SK-MEL-5 (cell line): ENCODE measurements around the gene LRRC37B. TPM values are rescaled to one million over a fixed set of nuclear protein-coding genes. Genes with fewer than 3 reads are reported as not detected.
"Not testable (repeated sequence)": the region's sequence is repeated elsewhere in the genome, so short reads cannot be mapped to it uniquely, and the experiment has no call there.

Experiments
- DNase-seq: peaks from one replicate; pipeline ENCODE4 v3.0.0-alpha.2; 2016; ENCODE audit warnings: low read depth, low spot score
- in situ Hi-C: cut with HindIII; loops from 2 replicates; pipeline ENCODE4 v1.10.0; 2016; ENCODE audit warnings: low sequenced_read_pairs, high pct_unique_total_duplicates, low pct_unique_long_range_greater_than_20kb
- polyA plus RNA-seq, 2 experiments: library from polyadenylated mRNA; depleted of rRNA; stranded (reverse); fragments of >200 nt; gene quantifications; 2 replicates each; pipeline ENCODE4 v1.2.3, GENCODE V29; 2015
- total RNA-seq: library from RNA; depleted of rRNA; stranded (reverse); fragments of >200 nt; shearing (Covaris generic); gene quantifications from 2 replicates; pipeline ENCODE4 v1.2.3, GENCODE V29; 2014; rRNA removed

The LRRC37B gene
- 9.4 and 11.8 TPM in 2 replicates for total RNA-seq
- polyA plus RNA-seq (2015; cell fraction: cytosol; rRNA removed) = 4.5 and 10.9 TPM in 2 replicates
- 37.5 and 51.5 TPM in 2 replicates for polyA plus RNA-seq (2015; cell fraction: nucleus; rRNA removed)

- DNase-seq = peak; percentile 78
- in situ Hi-C loops = no loop called here
Measured at GRCh38 chr17:32006957-32007462, at the start of gene LRRC37B. LRRC37B (plus strand) TSS chr17:32007383; CDS start chr17:32021393, 14,010 bp downstream.

DNA sequence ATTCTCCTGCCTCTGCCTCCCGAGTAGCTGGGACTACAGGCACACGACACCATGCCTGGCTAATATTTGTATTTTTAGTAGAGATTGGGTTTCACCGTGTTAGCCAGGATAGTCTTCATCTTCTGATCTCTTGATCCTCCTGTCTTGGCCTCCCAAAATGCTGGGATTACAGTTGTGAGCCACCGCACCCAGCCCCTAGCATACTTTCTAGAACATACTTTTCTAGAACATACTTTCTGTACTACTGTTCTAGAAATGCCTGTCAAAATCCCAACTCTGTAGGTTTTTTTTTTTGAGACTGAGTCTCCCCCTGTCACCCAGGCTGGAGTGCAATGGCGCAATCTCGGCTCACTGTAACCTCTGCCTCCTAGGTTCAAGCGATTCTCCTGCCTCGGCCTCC, 43.1 kb upstream of the LRRC37B start:
- in situ Hi-C loops, DNase-seq: not testable (repeated sequence)

DNA sequence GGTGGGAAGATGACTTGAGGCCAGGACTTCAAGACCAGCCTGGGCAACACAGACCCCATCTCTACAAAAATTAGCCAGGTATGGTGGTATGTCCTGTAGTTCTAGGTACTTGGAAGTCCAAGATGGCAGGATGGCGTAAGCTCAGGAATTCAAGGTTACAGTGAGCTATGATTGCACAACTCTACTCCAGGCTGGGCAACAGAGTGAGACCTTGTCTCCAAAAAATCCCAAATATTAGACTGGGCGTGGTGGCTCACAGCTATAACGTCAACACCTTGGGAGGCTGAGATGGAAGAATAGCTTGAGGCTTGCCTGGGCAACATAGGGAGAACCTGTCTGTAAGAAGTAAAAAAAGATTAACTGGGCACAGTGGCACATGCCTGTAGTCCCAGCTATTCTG, 39.5 kb upstream of the LRRC37B start:
- DNase-seq = no peak
- in situ Hi-C loops = no loop called here

- DNase-seq, in situ Hi-C loops: not testable (repeated sequence)
Measured at GRCh38 chr17:31970416-31970815, 36.8 kb upstream of the LRRC37B start.

GRCh38 chr17:31974269-31975071, 32.7 kb upstream of the LRRC37B start:
- in situ Hi-C loops, DNase-seq: not testable (repeated sequence)

DNA sequence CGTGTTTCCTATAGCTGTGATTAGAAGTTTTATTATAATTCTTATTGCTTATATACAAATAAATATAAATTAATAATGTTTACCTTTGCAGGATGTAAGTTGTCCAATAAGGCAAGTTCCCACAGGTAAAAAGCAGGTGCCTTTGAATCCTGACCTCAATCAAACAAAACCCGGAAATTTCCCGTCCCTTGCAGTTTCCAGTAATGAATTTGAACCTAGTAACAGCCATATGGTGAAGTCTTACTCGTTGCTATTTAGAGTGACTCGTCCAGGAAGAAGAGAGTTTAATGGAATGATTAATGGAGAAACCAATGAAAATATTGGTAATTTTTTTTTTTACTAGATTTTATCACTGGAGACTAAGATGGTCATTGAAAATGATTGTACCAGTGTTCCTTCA, 31.8 kb upstream of the LRRC37B start:
- in situ Hi-C loops = not testable (repeated sequence)

DNA sequence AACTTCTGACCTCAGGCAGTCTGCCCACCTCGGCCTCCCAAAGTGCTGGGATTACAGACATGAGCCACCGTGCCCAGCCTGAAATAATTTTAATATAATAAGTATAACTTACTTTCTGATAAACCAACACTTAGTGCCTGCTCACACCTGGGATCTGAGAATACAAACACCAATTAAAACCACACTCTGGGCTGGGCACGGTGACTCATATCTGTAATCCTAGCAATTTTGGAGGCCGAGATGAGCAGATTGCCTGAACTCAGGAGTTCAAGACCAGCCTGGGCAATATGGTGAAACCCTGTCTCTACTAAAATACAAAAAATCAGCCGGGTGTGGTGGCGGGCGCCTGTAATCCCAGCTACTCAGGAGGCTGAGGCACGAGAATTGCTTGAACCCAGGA, 15.4 kb upstream of the LRRC37B start:
- in situ Hi-C loops = not testable (repeated sequence)

More for the DNA sequence above, 31.8 kb upstream of the LRRC37B start:
- DNase-seq = not testable (repeated sequence)

DNA sequence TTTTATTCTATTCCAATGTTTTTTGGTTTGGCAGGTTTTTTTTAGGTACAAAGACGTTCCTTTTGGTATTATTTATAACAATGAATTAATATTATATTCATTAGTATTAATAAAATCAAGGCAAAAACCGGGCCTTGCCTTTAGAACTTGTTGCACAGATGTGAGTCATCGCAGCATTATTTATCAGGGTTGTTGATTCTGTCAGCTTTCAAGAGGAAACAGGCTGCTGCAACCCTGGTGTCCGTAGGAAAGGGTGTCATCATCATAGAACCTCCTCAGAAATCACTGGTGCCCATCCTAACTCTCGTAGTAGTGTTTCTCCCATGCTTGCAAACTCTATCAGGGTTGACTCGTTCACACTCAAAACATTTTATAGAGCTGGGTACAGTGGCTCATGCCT, 10.2 kb upstream of the LRRC37B start:
- no peak for DNase-seq
- in situ Hi-C loops = no loop called here

More for the DNA sequence above, 15.4 kb upstream of the LRRC37B start:
- DNase-seq = not testable (repeated sequence)

DNA sequence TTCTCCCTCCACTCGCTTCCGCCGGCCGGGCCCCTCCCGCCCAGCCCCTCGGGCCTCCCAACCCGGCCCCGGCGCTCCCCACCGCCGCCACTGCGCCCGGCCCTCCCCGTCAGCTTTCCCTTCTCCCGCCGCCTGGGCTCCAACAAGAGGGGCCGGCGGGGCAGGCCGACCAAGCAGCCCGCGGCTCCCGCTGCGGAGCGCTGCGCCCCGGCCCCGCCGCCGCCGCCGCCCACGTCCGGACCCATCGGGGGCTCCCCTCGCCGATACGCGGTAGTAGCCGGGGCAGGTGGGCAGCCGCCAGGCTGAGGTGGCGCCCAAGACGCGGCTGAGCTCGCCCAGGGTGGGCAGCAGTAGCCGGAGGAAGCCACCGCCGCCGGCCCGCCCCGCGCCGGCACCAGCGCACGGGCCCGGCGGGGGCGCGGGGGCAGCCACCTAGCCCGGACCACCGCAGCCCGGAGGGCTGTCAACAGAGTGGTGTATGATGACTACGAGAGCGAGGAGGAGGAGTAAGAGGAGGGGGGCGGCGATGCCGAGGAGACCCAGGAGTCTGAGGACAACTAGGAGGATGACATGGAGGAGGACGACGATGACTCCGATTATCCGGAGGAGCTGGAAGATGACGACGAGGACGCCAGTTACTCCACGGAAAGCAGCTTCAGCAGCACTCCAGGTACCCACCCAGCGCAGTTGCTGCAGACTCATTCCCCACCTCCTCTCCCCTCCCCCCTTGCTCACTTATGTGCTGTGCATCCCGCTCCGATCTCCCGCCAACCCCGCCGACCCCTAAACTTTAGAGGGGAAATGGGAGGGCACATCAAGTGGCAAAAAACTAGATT, 498 bp downstream of the LRRC37B start:
- in situ Hi-C loops = no loop called here
- peak; percentile 27 for DNase-seq

GRCh38 chr17:32009262-32009542, 2.0 kb downstream of the LRRC37B start:
- DNase-seq = no peak
- in situ Hi-C loops = no loop called here

- no peak for DNase-seq
- in situ Hi-C loops = no loop called here
Measured at GRCh38 chr17:32010114-32010513, 2.9 kb downstream of the LRRC37B start.

DNA sequence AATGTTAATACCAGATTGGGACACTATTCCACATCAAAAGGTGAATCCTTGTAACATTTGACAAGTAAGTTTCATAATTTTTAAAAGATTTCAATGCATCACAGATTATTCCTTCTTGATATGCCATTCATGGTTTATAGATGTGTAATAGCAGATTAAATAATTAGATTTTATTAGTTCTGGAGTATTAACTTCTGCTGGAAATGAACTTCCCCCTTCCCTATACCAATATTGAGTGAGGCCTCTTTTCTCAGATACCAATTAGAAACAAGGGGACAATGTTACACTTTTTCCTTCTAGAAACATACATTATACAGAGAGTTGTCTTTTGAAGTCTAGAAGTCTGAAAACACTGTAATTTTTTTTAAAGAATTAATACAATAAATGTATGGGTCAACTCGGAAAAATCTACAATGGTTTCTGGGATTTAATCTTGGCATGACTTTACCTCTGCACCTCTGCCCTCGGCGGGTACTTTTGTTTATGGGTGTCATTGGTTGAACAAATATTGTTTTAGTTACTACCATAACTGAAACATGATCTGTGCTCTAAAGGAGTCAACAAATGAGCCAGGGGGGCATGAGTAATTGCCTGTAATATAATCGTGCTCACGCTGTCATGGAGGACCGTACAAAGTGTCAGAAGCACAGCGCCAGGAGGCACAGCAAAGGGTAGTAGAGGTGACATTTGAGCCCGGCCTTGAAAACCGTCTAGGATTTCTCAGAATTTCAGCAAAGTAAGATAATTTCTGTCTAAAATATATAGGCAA, 8.2 kb downstream of the LRRC37B start:
- in situ Hi-C loops = no loop called here
- no peak for DNase-seq

DNA sequence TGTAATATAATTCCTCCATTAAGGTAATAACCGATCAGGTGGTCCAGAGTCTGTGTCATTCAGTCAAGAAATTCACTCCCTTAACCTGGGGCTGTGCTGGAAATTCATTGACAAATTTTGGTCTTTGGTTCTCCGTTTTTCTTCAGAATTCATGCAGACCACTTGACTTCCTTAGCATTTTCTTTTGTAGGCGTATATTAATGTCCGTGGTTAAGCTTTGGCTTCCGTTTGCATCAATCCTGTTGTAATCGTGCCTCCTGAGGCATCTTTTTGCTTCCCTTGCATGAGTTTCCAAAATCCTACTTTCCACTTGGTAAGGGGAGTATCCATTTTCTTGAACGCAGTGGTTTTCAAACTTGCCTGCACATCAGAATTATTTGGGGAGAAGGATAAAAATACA, 9.0 kb downstream of the LRRC37B start:
- no peak for DNase-seq
- in situ Hi-C loops = no loop called here

- in situ Hi-C loops = no loop called here
Measured at GRCh38 chr17:32019228-32019627, 12.0 kb downstream of the LRRC37B start.

GRCh38 chr17:32020943-32021614, 13.9 kb downstream of the LRRC37B start:
- no peak for DNase-seq
- in situ Hi-C loops = no loop called here

More at GRCh38 chr17:32019228-32019627, 12.0 kb downstream of the LRRC37B start:
- DNase-seq = no peak

- in situ Hi-C loops = no loop called here
- no peak for DNase-seq
Measured at GRCh38 chr17:32021615-32021955, 14.4 kb downstream of the LRRC37B start.

GRCh38 chr17:32022554-32022953, 15.4 kb downstream of the LRRC37B start:
- DNase-seq, in situ Hi-C loops: not testable (repeated sequence)
